IPS-11a (cell line): Measurements from ENCODE around the gene C1orf159.

Experiments used
- H3K4me3 ChIP-seq: one replicate; pipeline ENCODE4 v1.5.1; 2013; ENCODE audit warnings: low read depth, low read length, control low read depth

Gene C1orf159

DNA sequence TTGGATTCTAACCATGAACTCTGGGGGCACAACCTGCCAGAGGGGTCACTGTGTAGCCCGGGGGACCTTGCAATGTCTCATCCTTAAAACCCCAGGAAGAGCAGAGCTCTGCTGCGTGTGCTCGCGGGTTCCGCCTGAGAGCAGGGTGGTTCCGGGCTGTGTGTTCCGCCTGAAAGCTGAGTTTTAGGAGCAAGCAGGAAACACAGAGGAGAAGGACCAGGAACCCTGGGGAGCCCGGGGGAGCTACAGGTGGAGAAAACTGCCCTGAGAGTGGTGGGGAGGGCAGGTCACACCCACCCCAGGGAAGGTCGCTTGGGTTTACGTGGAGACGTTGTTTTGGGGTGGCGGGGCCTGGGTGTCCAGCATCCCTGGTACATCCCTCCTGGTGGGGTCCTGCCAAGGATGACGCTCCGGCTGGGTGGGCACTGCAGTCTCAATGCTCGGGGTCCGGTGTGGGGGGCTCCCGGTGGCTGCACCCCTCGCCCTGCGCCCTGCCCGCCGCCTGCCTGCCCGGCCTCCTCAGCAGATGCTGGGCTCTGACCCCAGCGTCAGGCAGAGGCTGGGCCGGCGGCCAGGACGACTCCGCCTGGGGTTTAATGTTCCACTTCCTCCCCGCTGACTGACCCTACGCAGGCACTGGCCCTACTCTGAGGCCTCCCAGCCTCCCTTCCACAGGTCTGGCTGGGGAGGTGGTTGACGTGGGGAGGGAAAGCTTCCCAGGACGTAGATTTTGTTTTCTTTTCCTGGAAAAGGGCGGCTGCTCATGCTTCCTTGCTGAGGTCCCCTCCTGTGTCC, 17.3 kb upstream of the C1orf159 start:
- H3K4me3 ChIP-seq = no peak overlapping the region

DNA sequence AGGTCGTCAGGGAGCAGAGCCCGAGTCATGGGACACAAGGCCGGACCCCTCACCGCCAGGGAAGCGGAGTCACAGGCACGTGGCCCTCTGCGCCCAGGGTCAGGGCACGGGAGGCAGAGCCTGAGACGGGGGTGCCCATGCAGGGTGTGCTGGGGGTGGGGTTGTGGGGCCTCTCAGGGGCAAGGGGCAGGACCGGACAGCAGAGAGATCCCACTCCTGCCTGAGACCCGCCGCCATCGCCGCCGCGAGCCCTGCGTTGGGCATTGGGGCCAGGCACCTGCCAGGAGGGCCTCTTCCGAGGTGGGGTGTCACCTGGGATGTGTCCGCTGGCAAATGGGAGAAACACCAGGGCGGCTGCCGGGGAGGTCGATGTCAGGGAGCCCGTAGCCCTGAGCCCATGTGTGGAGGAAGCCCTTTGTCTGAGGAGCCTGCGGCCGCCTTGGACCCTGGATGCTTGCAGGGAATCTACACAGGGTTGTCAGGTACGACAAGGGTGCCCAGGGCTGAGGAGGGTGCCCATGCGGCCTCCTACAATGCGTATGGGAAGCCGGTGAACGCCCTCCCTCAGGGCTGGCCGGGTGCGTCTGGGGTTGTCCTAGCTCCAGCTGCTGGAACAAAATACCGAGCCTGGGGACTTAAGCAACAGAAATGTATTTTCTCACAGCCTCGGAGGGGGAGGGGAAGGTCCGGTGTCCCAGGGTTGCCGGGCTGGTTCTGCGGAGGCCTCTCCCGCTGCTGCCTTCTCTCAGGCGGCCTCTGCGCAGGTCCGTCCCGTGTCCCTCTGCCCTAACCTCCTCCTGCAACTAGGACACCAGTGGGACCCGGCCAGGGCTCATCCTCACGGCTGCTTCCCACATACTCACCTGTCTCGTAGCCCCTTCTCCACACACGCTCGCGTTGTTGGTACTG, 16.4 kb upstream of the C1orf159 start:
- no peak overlapping the region for H3K4me3 ChIP-seq

DNA sequence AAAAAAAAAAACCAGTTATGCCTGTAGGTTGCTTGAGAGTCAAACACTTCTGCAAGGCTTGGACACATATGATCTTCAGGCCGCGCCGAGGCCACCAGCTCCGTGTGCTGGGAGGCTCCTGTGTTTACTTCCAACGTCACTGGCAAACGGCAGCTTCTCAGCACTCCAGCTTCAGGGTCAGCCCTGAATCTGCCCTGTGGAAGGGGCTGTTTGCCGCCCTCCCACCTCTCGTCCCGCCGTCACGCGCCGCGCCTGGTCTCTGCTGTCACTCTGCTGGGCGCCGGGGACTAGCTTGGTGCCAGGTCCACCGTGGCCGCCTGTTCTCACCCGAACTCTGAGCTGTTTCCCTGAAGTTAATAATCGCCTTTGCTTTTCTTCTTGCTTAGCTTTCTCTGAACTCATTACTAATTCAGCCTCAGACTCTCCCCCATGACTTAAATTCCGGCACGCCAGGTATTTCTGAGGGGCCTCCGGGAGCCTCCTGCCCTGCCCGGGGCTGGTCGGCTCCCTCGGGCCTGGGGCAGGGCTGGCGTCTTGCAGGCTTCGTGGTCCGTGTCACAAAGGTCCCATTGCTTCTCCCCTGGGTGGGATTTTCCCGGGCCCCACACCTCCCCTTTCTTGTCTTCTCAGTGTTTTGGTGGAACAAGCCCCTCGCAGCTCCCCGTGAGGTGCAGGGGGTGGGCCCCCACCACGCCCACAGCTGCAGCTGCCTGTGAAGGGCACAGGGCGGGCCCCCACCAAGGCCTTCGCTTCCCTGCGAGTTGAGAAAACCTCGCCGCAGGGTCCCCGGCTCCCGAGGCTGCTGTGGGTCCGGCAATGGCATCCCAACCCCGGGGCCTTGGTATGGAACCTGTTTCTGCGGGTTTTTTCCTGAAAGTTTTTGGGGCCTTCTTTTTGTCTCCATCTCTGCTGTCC, 14.6 kb upstream of the C1orf159 start:
- no peak overlapping the region for H3K4me3 ChIP-seq

DNA sequence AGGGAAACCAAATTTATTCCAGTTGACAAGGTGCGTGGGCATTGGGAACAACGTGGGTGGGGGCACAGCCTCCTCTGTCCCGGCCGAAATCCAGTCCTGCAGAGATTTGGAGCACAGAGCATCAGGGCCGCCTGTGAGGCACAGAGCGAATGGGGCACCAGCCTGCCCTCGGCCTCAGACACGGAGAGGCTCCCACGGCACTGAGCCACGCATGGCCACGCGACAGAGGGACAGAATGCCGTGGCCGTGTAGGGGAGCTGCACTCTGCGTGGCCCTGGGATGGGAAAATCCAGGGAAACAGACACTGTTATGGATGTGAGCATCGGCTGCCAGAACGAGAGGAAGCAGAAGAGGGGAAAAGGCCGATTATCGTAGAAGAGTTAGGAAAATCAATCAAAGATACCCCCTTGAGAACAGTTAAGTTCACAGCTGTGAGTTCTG, 13.5 kb upstream of the C1orf159 start:
- no peak overlapping the region for H3K4me3 ChIP-seq

DNA sequence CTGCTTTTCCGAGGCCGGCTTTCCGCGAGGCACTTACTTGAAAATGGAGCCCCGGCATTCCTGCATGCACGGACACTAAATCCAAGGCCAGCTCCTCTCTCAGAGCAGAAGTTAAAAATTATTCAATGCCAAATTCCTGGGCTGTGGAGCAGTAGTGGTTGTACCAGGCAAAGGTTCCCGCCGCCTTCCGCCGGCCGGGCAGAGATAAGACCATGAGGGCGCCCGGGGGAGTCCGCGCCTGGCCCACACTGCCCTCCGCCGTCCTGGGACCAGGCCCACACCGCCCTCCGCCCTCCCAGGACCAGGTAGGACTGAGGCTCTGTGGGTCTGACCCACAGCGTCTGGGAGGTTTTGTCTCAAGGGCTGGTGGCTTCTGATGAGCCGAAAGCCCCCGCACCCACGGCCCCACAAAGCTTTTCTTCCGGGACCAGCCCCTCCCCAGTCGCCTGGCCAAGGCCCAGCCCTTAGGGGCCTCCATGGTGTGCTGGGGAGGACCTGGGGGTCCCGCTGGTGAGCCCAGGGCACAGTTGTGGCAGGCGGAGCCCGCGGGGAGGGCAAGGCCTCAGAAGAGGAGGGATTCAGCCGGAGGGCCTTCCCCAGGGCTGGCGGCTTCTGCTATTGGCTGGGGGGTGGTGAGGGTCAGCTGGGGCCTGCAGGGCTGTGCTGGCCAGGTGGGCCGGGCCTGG, 12.7 kb upstream of the C1orf159 start:
- no peak overlapping the region for H3K4me3 ChIP-seq

DNA sequence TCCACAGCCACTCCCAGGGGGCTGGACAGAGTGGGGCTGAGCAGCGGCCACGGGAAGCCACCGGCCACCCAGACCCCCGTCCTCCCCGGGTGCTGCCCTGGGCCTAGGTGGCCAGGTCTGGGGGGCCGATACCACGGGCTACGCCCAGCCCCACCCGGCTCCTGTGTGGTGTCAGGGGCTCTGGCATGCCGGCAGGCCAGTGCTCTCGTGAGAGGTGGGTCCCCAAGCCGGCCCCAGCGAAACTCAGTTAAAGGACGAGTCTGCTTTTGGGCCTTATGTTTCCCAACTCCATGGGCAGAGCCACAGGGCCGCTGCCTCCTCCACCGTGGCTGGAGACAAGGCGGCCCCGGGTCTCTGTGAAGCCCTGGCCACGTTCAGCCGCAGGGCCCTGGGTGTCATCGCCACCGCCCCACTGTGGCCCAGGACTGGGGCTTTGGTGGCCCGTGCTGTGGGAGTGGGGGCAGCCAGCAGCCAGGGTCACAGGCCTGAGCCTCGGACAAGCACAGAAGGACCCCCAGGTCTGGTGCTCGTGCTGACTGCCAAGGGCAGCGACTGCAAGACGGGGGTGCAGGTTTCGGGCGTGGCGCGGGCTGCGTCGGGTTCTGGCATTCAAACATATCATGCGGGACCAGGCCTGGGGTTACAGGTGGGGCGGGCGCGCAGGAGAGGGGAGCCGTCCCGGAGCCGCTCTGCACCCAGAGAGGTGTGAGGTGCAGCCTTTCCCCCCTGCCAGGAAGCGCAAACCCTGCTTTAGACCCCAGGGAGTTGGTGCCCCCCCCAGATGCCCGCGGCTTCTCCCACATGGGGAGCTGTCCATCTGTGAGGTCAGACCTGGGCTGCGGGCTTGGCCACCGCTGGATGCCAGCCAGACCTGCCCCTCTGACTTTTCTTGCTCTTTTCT, 11.9 kb upstream of the C1orf159 start:
- no peak overlapping the region for H3K4me3 ChIP-seq

DNA sequence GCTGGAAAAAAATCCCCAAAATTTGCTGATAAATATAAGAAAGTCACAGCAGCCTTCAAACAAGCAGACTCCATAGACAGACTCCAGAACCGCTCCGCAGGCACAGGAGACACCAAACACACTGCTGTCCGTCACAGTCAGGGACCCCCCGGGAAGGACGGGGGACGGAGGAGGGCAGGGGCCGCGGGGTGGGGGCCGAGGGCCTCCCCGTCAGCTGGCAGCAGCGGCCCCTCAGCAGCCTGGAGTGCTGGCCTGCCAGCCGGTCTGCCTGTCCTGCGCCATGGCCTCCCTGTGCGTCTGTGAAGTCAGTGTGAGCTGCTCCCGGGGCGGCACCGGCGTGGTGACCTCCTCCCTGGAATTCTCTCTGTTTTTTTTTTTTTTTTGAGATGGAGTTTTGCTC, 10.1 kb upstream of the C1orf159 start:
- no peak overlapping the region for H3K4me3 ChIP-seq

DNA sequence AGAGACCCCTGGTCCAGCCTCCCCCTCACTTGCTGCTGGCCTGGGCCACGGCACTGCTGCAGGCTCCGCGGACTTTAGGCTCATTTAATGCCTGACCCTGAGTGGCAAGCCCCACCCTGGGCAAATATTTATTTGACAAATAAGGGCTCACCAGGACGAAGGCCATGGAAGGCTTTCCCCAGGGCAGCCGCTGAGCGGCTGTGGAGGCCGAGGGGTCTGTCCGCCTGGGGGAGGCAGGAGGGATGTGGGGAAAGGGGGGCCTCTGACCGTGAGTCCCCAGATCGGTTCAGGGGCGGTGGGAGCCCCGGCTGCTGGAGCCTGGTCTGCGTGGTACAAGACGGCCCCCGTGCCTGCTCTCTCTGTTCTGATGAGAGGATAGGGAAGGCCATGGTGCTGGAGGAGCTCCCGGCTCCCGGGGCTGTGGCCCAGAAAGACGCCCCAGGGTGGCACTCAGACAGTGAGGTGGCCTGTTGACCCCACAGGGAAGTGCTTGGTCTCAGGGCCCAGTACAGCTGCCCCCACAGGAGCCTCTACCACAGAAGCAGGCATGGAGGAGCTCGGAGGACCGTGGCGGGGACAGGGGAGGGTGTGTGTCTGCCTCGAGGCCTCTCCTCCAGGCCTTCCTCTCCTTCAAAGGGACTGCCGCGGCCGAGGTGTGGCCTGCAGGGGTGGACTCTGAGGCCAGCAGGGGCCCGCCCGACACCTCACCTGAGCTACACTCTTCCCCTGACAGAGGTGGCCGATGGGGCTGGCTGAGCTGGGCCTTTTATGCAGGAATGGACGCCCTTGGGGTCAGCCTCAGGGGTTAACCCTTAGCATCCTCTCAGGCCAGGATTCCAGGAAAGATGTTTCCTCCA, 9.1 kb upstream of the C1orf159 start:
- no peak overlapping the region for H3K4me3 ChIP-seq

DNA sequence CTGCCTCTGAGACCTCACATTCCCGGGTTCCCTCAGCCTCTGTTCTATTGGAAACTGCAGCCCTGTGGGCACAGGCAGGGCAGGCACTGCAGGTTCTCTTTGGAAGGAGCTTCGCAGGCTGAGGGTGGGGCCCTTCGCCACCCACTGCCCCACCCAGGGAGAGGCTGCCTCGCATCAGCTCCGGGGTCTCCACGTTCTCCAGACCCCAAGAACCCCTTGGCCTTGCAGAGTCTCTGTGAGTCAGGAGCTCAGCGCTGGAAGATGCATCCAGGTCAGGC, 8.6 kb upstream of the C1orf159 start:
- no peak overlapping the region for H3K4me3 ChIP-seq

DNA sequence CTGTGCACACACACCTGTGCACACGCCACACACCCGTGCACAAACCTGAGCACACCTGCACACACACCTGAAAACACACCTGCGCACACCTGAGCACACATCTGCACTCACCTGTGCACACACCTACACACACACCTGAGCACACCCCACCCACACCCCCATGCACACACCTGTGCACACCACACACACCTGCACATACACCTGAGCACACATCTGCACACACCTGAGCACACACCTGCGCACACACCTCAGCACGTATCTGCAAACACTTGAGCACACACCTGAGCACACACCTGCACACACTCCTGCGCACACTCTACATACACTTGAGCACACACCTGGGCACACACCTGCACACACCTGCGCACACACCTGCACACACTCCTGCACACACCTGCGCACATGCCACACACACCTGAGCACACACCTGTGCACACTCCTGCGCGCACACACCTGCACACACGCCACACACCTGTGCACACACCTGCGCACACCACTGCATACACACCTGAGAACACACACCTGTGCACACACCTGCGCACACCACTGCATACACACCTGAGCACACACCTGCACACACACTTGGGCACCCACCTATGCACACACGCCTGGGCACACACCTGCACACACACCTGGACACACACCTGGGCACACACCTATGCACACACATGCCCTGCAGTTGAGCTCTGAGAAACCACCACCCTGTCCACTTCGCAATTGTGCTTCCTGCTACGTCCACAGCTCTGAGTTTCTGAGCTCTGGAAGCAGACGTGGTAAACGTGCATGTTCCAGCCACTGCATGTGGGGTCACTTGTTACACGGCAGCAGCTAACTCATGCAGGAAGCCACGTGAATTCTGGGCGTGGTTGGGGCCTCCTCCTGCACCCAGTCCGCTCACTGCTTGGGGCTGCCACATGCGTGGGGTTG, 8.0 kb upstream of the C1orf159 start:
- H3K4me3 ChIP-seq = no peak overlapping the region

DNA sequence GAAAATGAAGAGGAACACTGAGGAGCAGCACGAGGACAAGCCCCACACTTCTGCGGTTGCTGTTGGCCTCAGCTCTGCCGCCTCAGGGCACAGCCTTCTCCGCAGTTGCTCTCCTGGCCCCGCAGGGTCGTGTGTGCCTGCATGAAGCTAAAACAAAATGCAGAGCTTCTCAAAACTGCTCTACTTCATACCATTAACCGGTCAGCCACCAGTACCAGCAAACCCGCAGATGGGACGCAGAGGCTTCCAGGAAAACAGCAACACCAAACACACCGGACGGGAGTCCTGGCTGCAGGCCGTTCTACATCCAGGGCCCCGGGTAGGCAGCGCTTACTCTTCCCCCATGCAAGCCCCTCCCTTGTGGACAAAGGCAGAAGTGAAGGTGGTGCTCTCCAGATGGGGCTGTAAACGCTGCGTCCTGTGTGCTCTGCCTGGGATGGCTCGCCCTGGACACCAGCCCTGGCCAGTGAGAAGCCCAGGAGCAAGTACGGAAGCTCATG, 7.1 kb upstream of the C1orf159 start:
- no peak overlapping the region for H3K4me3 ChIP-seq

DNA sequence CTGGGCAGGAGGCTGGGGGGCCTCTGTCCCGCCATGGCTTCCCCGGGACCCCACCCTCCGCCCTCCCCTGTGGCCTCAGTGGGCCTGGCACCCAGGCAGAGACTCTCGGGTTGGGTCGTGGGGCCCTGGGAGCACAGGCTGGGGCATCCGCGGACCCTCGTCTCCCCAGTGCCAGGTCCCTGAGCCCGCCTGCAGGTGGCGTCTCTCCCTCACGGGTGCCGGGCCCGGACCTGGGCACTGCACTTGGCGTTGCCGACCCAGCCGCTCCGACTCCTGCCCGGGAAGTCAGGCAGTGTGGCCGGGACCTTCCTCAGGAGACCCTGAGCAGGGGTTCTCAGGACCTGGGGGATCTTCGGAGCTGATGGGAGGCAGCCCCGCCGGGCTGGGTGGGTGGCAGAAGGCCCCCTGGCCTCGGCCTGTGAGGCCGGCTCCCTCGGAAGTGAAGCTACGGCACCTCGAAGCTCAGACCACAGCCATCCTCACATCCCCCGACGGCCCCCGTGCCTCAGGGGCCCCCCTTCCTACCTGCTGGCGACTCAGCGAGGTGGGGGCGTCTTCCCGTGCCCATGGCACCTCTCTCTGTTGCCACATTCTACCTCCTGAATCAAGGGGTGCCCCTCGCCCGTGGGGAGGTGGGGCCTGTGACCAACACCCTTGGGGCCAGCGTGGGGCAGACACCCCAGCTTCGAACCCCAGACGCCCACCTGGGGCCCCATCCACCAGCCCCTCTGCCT, 6.4 kb upstream of the C1orf159 start:
- no peak overlapping the region for H3K4me3 ChIP-seq

DNA sequence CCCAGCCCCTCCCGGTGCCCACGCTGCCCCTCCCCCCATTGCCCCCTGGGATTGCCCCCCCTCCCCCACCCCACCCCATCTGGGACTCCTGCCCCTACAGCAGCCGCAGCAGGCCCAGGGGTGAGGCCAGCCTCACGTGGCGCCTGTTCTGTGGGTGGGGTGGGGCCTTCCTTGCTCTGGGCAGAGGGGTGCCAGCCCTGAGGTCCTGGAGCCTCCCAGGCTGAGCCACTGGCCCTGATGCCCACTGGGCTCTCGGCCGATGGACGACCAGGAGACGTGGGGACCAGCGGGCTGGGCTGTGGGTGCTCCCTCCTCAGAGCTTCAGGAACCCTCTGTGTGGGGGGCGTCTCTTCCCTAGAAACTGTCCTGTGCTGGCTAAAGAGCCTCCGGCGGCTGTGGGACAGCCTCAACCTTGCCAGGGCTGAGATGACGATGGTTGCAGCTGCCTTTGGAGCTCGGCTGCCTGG, 5.8 kb upstream of the C1orf159 start:
- H3K4me3 ChIP-seq = no peak overlapping the region

DNA sequence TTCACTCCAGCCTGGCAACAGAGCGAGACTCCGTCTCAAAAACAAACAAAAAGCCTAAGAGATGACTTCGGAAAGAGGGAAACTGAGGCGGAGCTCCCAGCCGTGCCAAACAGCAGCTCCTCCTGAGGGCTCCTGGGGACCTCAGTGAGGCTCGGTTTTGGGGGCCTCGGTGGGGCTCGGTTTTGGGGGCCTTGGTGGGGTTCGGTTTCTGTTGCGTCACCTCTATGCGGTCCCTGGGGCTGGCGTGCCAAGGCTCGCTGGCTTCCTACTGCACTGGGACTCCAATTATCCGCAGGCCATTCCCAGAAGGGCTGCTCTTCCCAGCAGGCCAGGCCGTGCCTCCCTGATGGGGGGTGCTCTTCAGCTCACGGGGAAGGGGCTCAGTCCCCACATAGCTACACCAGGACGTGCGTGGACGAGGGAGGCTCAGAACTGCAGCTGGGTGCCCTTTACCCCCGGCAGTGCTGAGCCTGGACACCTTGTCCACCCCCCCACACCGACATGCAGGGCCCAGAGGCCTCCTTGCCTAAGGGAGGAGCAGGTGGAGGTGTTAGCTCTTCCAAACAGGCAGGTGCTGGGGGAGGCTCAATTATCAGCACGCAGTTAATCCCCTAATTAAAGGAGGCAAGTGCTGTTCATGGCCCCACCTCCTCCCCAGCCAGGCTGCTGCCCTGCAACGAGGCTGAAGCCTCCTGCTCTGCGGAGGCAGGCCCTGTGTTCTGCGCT, 5.1 kb upstream of the C1orf159 start:
- no peak overlapping the region for H3K4me3 ChIP-seq

DNA sequence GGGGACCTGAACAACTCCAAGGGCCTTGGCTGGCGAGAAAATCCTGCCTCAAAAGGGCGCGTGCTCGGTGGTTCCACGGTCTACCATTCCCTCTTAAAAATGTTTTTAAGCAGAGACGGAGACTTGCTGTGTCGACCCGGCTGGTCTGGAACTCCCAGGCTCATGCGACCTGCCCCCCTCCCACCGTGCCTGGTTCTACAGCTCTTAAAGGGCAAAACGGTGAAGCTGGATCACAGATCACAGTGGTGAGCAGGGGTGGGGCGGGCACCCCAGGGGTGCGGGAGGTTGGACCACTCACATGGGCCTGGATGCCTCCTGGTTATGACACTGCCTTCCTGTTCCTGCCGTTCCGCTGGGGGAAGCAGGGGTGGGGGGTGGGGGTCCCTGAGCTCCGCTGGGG, 4.2 kb upstream of the C1orf159 start:
- H3K4me3 ChIP-seq = no peak overlapping the region

DNA sequence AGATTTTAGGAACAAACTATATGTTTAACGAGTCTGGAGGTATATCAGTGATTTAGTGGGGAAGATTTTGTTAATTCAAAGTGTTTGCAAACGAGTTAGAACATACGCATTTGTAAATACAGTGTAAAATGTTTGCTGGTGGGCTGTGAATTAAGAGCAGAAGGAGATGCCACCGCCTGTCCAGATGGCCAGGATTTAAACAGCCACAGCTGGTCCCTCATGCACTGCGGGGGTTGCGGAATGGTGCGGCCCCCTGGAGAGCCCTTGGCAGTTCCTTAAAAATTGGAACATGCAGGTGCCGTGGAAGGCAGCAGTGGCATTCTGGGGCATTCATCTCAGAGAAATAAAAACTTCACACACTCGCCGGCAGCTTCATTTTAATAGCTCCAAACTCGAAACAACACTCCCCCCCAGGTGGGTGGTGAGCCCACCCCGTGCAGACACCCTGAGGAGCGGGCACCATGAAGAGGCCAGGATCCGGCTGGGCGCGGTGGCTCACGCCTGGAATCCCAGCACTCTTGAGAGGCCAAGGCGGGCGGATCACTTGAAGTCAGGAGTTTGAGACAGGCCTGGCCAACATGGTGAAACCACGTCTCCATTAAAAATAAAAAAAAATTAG, 3.5 kb upstream of the C1orf159 start:
- H3K4me3 ChIP-seq = no peak overlapping the region
